ENCODE measurements around the gene ADAMTS8.

ADAMTS8 gene

GRCh38 chr11:130358398-130358797, 70.0 kb downstream of the ADAMTS8 start:
- H3K9me3 ChIP-seq (ENCODE audit: insufficient read depth, low read depth, low read length) = peaks cover 34% of the 10 kb centered on the region
- H3K27ac ChIP-seq (ENCODE audit: low read depth, low read length) = no peak overlapping the region
- H3K36me3 ChIP-seq (ENCODE audit: insufficient read depth, low read length) = no peaks in the 10 kb centered on the region
- no peak overlapping the region for H3K9ac ChIP-seq (ENCODE audit: low read depth, low read length)
- H3K4me3 ChIP-seq (ENCODE audit: low read length) = no peak overlapping the region
- no peaks in the 10 kb centered on the region for H3K4me1 ChIP-seq (ENCODE audit: insufficient read depth, low read length)
- H3K27me3 ChIP-seq (ENCODE audit: insufficient read depth, low read length) = no peaks in the 10 kb centered on the region

Data from HUES64 (cell line).